PC-9 (cell line): ENCODE data around the gene PSMB7. TPM values are rescaled to one million over a fixed set of nuclear protein-coding genes. Genes with fewer than 3 reads are reported as not detected.

Experiments
- BruUV-seq: library from RNA; stranded (reverse); fragments of 400-500 nt; replicated peaks from 2 replicates; lab custom pipeline; 2021; lab: Mats Ljungman, UMichigan
- CTCF ChIA-PET: fragments of 300-600 bp; sonication (Branson Sonifier 250); formaldehyde crosslinking; loops from one replicate; lab custom pipeline; 2022; ENCODE audit warnings: antibody characterized with exemption; lab: Charles Lee
- POLR2A ChIA-PET: fragments of 300-600 bp; sonication (Branson Sonifier 250); formaldehyde crosslinking; loops from one replicate; lab custom pipeline; 2022; ENCODE audit warnings: antibody characterized with exemption; ENCODE audit not compliant: unreplicated experiment; lab: Charles Lee
- DNase-seq, 2 experiments: peaks; one replicate each; pipeline versions ENCODE4 v3.0.0 to v3.0.0-alpha.2; 2015 to 2022; ENCODE audit warnings: mixed read lengths in 1 of 2
- H2AFZ ChIP-seq: fragments of 200-600 bp; sonication (generic); 2 replicates; pipeline ENCODE4 v1.8.1; 2017; ENCODE audit warnings: antibody characterized with exemption
- H3F3A ChIP-seq: fragments of 200-600 bp; sonication (generic); 2 replicates; pipeline ENCODE4 v1.8.1; 2017; ENCODE audit warnings: antibody characterized with exemption, mild to moderate bottlenecking, low read depth; ENCODE audit not compliant: insufficient read depth
- H3K27ac ChIP-seq: fragments of 200-600 bp; sonication (generic); 2 replicates; pipeline ENCODE4 v1.6.1; 2016; ENCODE audit warnings: mixed run types
- H3K27me3 ChIP-seq: fragments of 200-600 bp; sonication (generic); 2 replicates; pipeline ENCODE4 v1.6.1; 2016; ENCODE audit warnings: low read depth, mixed run types; ENCODE audit not compliant: insufficient read depth
- H3K36me3 ChIP-seq: fragments of 200-600 bp; sonication (generic); 2 replicates; pipeline ENCODE4 v1.6.1; 2016; ENCODE audit warnings: low read depth, mixed run types
- H3K4me1 ChIP-seq: fragments of 200-600 bp; sonication (generic); replicated peaks from 2 replicates; pipeline ENCODE4 v1.6.1; 2016; ENCODE audit warnings: mixed run types; ENCODE audit not compliant: insufficient read depth
- H3K4me2 ChIP-seq: fragments of 200-600 bp; sonication (generic); 2 replicates; pipeline ENCODE4 v1.6.1; 2017; ENCODE audit warnings: mixed run types
- H3K4me3 ChIP-seq: fragments of 200-600 bp; sonication (generic); 2 replicates; pipeline ENCODE4 v1.6.1; 2016; ENCODE audit warnings: mixed run types
- H3K79me2 ChIP-seq: fragments of 200-600 bp; sonication (generic); 2 replicates; pipeline ENCODE4 v1.6.1; 2017; ENCODE audit warnings: low read depth, mixed run types
- H3K9me2 ChIP-seq: fragments of 200-600 bp; sonication (generic); 2 replicates; pipeline ENCODE4 v1.8.1; 2017; ENCODE audit warnings: mild to moderate bottlenecking; ENCODE audit not compliant: insufficient read depth
- H3K9me3 ChIP-seq: fragments of 200-600 bp; sonication (generic); 2 replicates; pipeline ENCODE4 v1.8.1; 2016; ENCODE audit warnings: low read depth; ENCODE audit not compliant: insufficient read depth
- H4K20me1 ChIP-seq: fragments of 200-600 bp; sonication (generic); 2 replicates; pipeline ENCODE4 v1.8.1; 2017; ENCODE audit not compliant: insufficient read depth
- EZH2 ChIP-seq: fragments of 200-600 bp; sonication (generic); IDR thresholded peaks from 2 replicates; pipeline ENCODE4 v1.8.0; 2017; ENCODE audit warnings: antibody characterized with exemption, low read depth
- intact Hi-C: fragments of 100-400 bp; cut with micrococcal nuclease; formaldehyde crosslinking; loops from one replicate; pipeline ENCODE4 v1.10.0; 2022; ENCODE audit not compliant: unreplicated experiment
- total RNA-seq: library from RNA; stranded (reverse); gene quantifications from 2 replicates; pipeline ENCODE4 v1.2.3, GENCODE V29; 2021
- TF ChIP-seq, protein P1 (sequence below): fragments of 200-600 bp; sonication (generic); conservative IDR thresholded peaks from 2 replicates; pipeline ENCODE4 v1.6.1; 2017; ENCODE audit warnings: mixed run types, antibody characterized with exemption, mild to moderate bottlenecking, moderate library complexity

PSMB7 gene
- total RNA-seq, 1 experiment from 2014 or later: 359 TPM

DNA sequence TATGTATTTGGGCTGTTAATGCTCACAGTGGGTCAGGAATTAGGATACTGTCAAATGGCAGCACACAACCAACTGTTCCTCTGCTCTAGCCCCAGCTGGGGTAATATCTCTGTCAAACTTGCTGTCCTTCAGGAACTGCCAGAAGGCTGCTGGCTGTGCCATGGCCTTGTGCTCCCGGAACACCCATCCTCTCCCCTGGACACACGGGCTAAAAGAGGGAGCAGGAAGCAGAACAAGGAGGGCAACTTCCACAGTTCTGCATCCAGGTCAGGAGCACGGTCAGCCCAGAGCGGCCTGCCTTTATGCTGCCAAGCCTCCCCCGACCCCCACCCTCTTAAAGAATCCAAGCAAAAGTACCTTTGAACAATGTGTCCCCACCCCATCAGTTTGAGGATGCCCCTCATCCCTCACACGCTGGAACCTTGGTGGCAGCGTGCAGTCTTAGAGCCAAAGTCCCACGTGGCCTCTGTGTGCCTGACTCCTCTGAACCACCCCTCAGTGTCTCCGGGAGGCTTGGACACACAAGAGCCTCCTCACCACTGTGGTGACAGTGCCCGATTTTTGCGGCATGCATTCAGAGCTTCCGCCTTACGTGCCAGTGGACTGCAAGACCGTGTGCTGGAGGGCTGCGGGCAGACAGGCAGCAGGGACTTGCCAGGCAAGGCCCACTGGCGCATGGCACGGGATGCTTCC, 60.8 kb downstream of the PSMB7 start:
- H2AFZ ChIP-seq: no peak overlapping the region
- H3K27ac ChIP-seq: no peak overlapping the region
- H3K4me3 ChIP-seq: no peak overlapping the region
- POLR2A ChIA-PET: no interaction called here
- H3K4me2 ChIP-seq: no peak overlapping the region
- no peaks in the 10 kb centered on the region for H3K9me3 ChIP-seq
- CTCF ChIA-PET: no interaction called here
- H3K9me2 ChIP-seq: no peaks in the 10 kb centered on the region
- H3K36me3 ChIP-seq: 0 out of 2 replicates have a peak, but pooled peaks cover 16% of the 10 kb centered on the region
- H4K20me1 ChIP-seq: peaks cover 65% of the 10 kb centered on the region
- no TSS peak for BruUV-seq
- H3F3A ChIP-seq: peaks cover 27% of the 10 kb centered on the region
- TF ChIP-seq, protein P1, sequence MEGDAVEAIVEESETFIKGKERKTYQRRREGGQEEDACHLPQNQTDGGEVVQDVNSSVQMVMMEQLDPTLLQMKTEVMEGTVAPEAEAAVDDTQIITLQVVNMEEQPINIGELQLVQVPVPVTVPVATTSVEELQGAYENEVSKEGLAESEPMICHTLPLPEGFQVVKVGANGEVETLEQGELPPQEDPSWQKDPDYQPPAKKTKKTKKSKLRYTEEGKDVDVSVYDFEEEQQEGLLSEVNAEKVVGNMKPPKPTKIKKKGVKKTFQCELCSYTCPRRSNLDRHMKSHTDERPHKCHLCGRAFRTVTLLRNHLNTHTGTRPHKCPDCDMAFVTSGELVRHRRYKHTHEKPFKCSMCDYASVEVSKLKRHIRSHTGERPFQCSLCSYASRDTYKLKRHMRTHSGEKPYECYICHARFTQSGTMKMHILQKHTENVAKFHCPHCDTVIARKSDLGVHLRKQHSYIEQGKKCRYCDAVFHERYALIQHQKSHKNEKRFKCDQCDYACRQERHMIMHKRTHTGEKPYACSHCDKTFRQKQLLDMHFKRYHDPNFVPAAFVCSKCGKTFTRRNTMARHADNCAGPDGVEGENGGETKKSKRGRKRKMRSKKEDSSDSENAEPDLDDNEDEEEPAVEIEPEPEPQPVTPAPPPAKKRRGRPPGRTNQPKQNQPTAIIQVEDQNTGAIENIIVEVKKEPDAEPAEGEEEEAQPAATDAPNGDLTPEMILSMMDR: no peak
- no peak for TF ChIP-seq EZH2
- DNase-seq: no peak
- no peaks in the 10 kb centered on the region for H3K27me3 ChIP-seq
- intact Hi-C loops: no loop called here
- H3K4me1 ChIP-seq: no peaks in the 10 kb centered on the region
- peaks cover 32% of the 10 kb centered on the region for H3K79me2 ChIP-seq

DNA sequence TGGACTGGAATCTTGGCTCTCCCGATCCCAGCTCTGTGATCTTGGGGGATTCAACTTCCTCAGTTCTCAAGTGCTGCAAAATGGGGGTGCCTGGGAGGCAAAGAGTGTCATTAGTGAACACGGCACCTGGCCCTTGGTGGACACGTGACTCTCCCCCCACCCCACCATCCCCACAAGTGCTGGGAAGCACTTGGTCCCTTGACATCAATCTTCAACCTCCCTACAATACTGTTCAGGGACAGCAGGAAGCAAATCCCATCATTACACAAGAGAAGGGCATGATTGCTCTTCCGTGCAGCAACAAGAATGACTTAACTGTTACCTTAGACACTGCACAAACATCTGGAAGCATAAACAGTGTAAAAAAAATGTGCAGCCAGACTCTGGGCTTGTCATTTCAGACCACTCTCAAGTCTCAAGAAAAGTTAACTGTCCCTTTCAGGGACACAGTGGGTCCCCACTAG, 61.4 kb downstream of the PSMB7 start:
- Histone ChIP-seq H3K4me2 (no peak overlapping the region), H3K9me3 (no peaks in the 10 kb centered on the region), H3K4me1 (no peaks in the 10 kb centered on the region), H3K79me2 (peaks cover 25% of the 10 kb centered on the region), H3K36me3 (peaks cover 17% of the 10 kb centered on the region; the same call in 1 of the 2 replicates), H3K27me3 (no peaks in the 10 kb centered on the region), H3K9me2 (no peaks in the 10 kb centered on the region), H4K20me1 (peaks cover 58% of the 10 kb centered on the region), H3F3A (peaks cover 34% of the 10 kb centered on the region), H2AFZ (no peak overlapping the region), H3K4me3 (no peak overlapping the region), H3K27ac (no peak overlapping the region)
- intact Hi-C loops: no loop called here
- no peak for DNase-seq
- CTCF ChIA-PET: interaction anchor here (0.5 kb wide), 1 partner anchor 210 kb away, joined by 4 read pairs; no protein-coding TSS in a partner anchor
- POLR2A ChIA-PET: no interaction called here
- no TSS peak for BruUV-seq
- TF ChIP-seq, protein P1: no peak
- no peak for TF ChIP-seq EZH2

DNA sequence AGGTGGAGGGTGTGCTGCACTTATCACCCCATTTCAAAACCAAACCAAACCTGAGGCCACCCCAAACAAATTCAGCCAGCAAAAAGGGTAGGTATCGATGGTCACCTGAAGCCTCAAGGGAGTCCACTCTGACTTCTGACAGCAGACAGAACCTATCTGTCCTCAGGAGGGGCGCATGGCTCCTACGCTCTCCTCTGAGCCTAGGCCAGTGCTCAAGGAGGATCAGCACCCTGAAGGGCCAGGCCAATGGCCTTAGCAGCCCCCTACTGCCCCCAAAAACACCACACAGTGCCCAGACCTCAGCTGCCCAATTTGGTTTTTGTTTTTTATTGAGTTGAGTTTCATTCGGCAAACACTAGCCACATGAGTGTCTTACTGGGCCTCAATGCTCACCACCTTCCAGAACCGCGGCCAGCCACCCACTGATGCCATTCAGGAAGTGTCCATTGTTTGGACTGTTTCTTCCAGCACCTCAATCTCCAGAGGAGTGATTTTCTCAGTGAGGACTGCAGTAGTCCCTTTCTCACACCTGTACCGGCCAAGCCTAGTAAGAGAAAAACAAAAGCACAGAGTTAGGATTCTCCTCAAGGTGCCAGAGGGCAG, 62.0 kb downstream of the PSMB7 start:
- H3F3A ChIP-seq: peaks cover 34% of the 10 kb centered on the region
- H4K20me1 ChIP-seq: peaks cover 55% of the 10 kb centered on the region
- CTCF ChIA-PET: no interaction called here
- POLR2A ChIA-PET: no interaction called here
- H3K4me2 ChIP-seq: no peak overlapping the region
- H3K36me3 ChIP-seq: peaks cover 16% of the 10 kb centered on the region; the same call in 1 of the 2 replicates
- no peaks in the 10 kb centered on the region for H3K9me2 ChIP-seq
- no TSS peak for BruUV-seq
- TF ChIP-seq, protein P1: no peak
- no peak for TF ChIP-seq EZH2
- H2AFZ ChIP-seq: no peak overlapping the region
- H3K9me3 ChIP-seq: no peaks in the 10 kb centered on the region
- no peak overlapping the region for H3K4me3 ChIP-seq
- H3K27ac ChIP-seq: no peak overlapping the region
- no peak for DNase-seq
- H3K79me2 ChIP-seq: peaks cover 20% of the 10 kb centered on the region
- no peaks in the 10 kb centered on the region for H3K27me3 ChIP-seq
- intact Hi-C loops: no loop called here
- no peaks in the 10 kb centered on the region for H3K4me1 ChIP-seq
